Panc1 (cell line): ENCODE data around the gene CDC7.
A peak's percentile ranks its signal among the peaks of the same experiment; 100 is the strongest.

ENCODE experiments used
- SIN3A ChIP-seq: IDR thresholded peaks from 2 replicates; pipeline ENCODE4 v1.6.1; 2012; ENCODE audit warnings: low read depth, mild to moderate bottlenecking, low read length, moderate library complexity, borderline replicate concordance; ENCODE audit not compliant: insufficient read depth
- TF ChIP-seq, protein P1 (sequence below): fragments of 450-650 bp; IDR thresholded peaks from 2 replicates; pipeline ENCODE4 v1.5.1; 2017; ENCODE audit warnings: mild to moderate bottlenecking
- TF ChIP-seq, protein P2 (sequence below), 2 experiments: IDR thresholded peaks; 2 replicates each; pipeline ENCODE4 v1.6.1; 2011 to 2012; ENCODE audit warnings: low read depth in 2 of 2, control low read depth in 1 of 2, low read length in 1 of 2, mild to moderate bottlenecking in 1 of 2, moderate library complexity in 1 of 2; ENCODE audit not compliant: insufficient read depth in 1 of 2

- TF ChIP-seq, protein P1, sequence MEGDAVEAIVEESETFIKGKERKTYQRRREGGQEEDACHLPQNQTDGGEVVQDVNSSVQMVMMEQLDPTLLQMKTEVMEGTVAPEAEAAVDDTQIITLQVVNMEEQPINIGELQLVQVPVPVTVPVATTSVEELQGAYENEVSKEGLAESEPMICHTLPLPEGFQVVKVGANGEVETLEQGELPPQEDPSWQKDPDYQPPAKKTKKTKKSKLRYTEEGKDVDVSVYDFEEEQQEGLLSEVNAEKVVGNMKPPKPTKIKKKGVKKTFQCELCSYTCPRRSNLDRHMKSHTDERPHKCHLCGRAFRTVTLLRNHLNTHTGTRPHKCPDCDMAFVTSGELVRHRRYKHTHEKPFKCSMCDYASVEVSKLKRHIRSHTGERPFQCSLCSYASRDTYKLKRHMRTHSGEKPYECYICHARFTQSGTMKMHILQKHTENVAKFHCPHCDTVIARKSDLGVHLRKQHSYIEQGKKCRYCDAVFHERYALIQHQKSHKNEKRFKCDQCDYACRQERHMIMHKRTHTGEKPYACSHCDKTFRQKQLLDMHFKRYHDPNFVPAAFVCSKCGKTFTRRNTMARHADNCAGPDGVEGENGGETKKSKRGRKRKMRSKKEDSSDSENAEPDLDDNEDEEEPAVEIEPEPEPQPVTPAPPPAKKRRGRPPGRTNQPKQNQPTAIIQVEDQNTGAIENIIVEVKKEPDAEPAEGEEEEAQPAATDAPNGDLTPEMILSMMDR: peak; percentile 51
- no peak for TF ChIP-seq SIN3A
- TF ChIP-seq, protein P2, sequence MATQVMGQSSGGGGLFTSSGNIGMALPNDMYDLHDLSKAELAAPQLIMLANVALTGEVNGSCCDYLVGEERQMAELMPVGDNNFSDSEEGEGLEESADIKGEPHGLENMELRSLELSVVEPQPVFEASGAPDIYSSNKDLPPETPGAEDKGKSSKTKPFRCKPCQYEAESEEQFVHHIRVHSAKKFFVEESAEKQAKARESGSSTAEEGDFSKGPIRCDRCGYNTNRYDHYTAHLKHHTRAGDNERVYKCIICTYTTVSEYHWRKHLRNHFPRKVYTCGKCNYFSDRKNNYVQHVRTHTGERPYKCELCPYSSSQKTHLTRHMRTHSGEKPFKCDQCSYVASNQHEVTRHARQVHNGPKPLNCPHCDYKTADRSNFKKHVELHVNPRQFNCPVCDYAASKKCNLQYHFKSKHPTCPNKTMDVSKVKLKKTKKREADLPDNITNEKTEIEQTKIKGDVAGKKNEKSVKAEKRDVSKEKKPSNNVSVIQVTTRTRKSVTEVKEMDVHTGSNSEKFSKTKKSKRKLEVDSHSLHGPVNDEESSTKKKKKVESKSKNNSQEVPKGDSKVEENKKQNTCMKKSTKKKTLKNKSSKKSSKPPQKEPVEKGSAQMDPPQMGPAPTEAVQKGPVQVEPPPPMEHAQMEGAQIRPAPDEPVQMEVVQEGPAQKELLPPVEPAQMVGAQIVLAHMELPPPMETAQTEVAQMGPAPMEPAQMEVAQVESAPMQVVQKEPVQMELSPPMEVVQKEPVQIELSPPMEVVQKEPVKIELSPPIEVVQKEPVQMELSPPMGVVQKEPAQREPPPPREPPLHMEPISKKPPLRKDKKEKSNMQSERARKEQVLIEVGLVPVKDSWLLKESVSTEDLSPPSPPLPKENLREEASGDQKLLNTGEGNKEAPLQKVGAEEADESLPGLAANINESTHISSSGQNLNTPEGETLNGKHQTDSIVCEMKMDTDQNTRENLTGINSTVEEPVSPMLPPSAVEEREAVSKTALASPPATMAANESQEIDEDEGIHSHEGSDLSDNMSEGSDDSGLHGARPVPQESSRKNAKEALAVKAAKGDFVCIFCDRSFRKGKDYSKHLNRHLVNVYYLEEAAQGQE (IDR thresholded peaks at IDR 0.05; ENCODE audit: insufficient read depth in 1 of 2, low read depth in 2 of 2, low read length in 1 of 2): no peak
Observed at GRCh38 chr1:91501523-91501851, 836 bp downstream of the CDC7 start.
